PC-3 (cell line): Measurements from ENCODE around the gene ALDH2. TPM values are rescaled to one million over a fixed set of nuclear protein-coding genes. Genes with fewer than 3 reads are reported as not detected.

Experiments used
- ATAC-seq: fragments of 200-7000 bp; cut with Tn5 transposase; 2 replicates; pipeline ENCODE4 v1.9.1; 2020; ENCODE audit warnings: mild to moderate bottlenecking, moderate library complexity
- BruUV-seq: library from RNA; stranded (reverse); fragments of 400-500 nt; replicated peaks from 2 replicates; lab custom pipeline; 2021; lab: Mats Ljungman, UMichigan
- CTCF ChIA-PET: fragments of 300-600 bp; sonication (Branson Sonifier 250); formaldehyde crosslinking; loops from one replicate; lab custom pipeline; 2022; ENCODE audit warnings: antibody characterized with exemption; lab: Charles Lee
- POLR2A ChIA-PET: fragments of 300-600 bp; sonication (Branson Sonifier 250); formaldehyde crosslinking; loops from one replicate; lab custom pipeline; 2022; ENCODE audit warnings: antibody characterized with exemption; ENCODE audit not compliant: unreplicated experiment; lab: Charles Lee
- DNase-seq: peaks from one replicate; pipeline ENCODE4 v3.0.0-alpha.2; 2015
- H2AFZ ChIP-seq: fragments of 300-600 bp; sonication (generic); 2 replicates; pipeline ENCODE4 v1.6.0; 2016; ENCODE audit warnings: antibody characterized with exemption, low read length
- H3F3A ChIP-seq: fragments of 300-600 bp; sonication (generic); one replicate; pipeline ENCODE4 v1.6.0; 2017; ENCODE audit warnings: antibody characterized with exemption, low read length, control low read depth, mild to moderate bottlenecking; ENCODE audit not compliant: unreplicated experiment
- H3K27ac ChIP-seq: fragments of 300-600 bp; sonication (generic); 2 replicates; pipeline ENCODE4 v1.5.1; 2016; ENCODE audit warnings: mild to moderate bottlenecking, low read length
- H3K27me3 ChIP-seq: fragments of 300-600 bp; sonication (generic); 2 replicates; pipeline ENCODE4 v1.6.1; 2016; ENCODE audit warnings: low read length, mixed read lengths
- H3K36me3 ChIP-seq: fragments of 300-600 bp; sonication (generic); 2 replicates; pipeline ENCODE4 v1.6.1; 2016; ENCODE audit warnings: low read depth, mixed run types, low read length, mixed read lengths
- H3K4me1 ChIP-seq: fragments of 300-600 bp; sonication (generic); 2 replicates; pipeline ENCODE4 v1.5.1; 2016; ENCODE audit warnings: low read length; ENCODE audit not compliant: insufficient read depth
- H3K4me2 ChIP-seq: fragments of 300-600 bp; sonication (generic); 2 replicates; pipeline ENCODE4 v1.6.0; 2016; ENCODE audit warnings: low read length
- H3K4me3 ChIP-seq: fragments of 300-600 bp; sonication (generic); 2 replicates; pipeline ENCODE4 v1.5.1; 2016; ENCODE audit warnings: mild to moderate bottlenecking, low read length, mixed read lengths
- H3K79me2 ChIP-seq: fragments of 300-600 bp; sonication (generic); 2 replicates; pipeline ENCODE4 v1.6.1; 2017; ENCODE audit warnings: low read length, mixed read lengths
- H3K9ac ChIP-seq: fragments of 300-600 bp; sonication (generic); 2 replicates; pipeline ENCODE4 v1.6.0; 2016; ENCODE audit warnings: mild to moderate bottlenecking, low read length
- H3K9me2 ChIP-seq: fragments of 300-600 bp; sonication (generic); replicated peaks from 2 replicates; pipeline ENCODE4 v1.6.1; 2016; ENCODE audit warnings: mixed run types, low read length, mixed read lengths
- H3K9me3 ChIP-seq: fragments of 300-600 bp; sonication (generic); 2 replicates; pipeline ENCODE4 v1.6.1; 2016; ENCODE audit warnings: low read length, mixed read lengths
- H4K20me1 ChIP-seq: fragments of 300-600 bp; sonication (generic); 2 replicates; pipeline ENCODE4 v1.6.1; 2016; ENCODE audit warnings: low read length, mixed read lengths
- CTCF ChIP-seq: fragments of 300-600 bp; sonication (generic); conservative IDR thresholded peaks from 2 replicates; pipeline ENCODE4 v1.5.1; 2017; ENCODE audit warnings: antibody characterized with exemption, low read depth, mild to moderate bottlenecking, low read length
- EZH2 ChIP-seq: fragments of 300-600 bp; sonication (generic); IDR thresholded peaks from one replicate; pipeline ENCODE4 v1.6.1; 2017; ENCODE audit warnings: antibody characterized with exemption, mild to moderate bottlenecking, low read length; ENCODE audit not compliant: unreplicated experiment
- EZH2phosphoT487 ChIP-seq: fragments of 300-600 bp; sonication (generic); IDR thresholded peaks from 2 replicates; pipeline ENCODE4 v1.6.1; 2018; ENCODE audit warnings: mild to moderate bottlenecking, antibody characterized with exemption, low read length, borderline replicate concordance
- intact Hi-C: fragments of 100-400 bp; cut with micrococcal nuclease; formaldehyde crosslinking; loops from 2 replicates; pipeline ENCODE4 v1.9.0; 2023
- total RNA-seq: library from RNA; depleted of rRNA; stranded (reverse); fragments of >200 nt; gene quantifications from 2 replicates; pipeline ENCODE4 v1.2.3, GENCODE V29; 2014

ALDH2 gene
- total RNA-seq, 1 experiment from 2014 or later = 2.0 TPM

DNA sequence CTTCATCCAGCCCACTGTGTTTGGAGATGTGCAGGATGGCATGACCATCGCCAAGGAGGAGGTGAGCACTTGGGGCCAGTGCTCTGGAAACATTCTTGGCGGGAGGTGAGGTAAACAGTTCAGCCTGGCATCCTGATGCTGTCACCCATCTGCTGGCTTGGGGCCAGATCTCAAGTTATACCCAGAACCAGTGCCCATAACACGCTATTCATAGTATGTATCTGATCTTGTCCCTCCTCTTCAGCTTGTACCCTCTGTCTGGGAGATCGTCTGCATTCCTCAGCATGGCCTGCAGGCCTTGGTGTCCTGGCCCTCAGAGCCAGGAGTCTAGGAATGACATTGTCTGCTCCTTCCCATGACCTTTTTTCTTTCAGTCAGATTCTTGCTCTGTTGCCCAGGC is 31.4 kb downstream of the ALDH2 start:
- Histone ChIP-seq H3K9me3 (no peaks in the 10 kb centered on the region), H2AFZ (no peak overlapping the region), H3K36me3 (no peaks in the 10 kb centered on the region), H3K27ac (no peak overlapping the region), H3K79me2 (no peaks in the 10 kb centered on the region), H3K27me3 (no peaks in the 10 kb centered on the region), H3K4me2 (no peak overlapping the region), H3F3A (no peaks in the 10 kb centered on the region), H3K9me2 (no peaks in the 10 kb centered on the region), H4K20me1 (no peaks in the 10 kb centered on the region), H3K9ac (no peak overlapping the region), H3K4me1 (no peaks in the 10 kb centered on the region), H3K4me3 (no peak overlapping the region)
- DNase-seq = no peak
- TF ChIP-seq EZH2phosphoT487 (no peak), EZH2 (no peak), CTCF (no peak)
- no TSS peak for BruUV-seq
- ChIA-PET POLR2A (no interaction called here), CTCF (interaction anchor here (0.6 kb wide), 1 partner anchor 11 kb away, joined by 3 read pairs; no protein-coding TSS in a partner anchor)
- no peak for ATAC-seq
- intact Hi-C loops = no loop called here

DNA sequence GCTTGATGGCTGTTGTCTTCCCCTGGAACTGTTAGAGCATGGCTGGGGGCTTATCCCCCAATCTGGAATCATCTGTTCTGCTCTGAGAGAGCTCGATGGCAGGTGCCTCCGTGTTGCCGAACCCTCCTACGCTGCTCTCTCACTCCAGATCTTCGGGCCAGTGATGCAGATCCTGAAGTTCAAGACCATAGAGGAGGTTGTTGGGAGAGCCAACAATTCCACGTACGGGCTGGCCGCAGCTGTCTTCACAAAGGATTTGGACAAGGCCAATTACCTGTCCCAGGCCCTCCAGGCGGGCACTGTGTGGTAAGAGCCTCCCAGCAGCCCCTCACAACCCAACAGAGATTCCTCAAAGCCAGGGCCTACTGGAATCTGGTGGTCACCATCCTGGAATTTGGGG is 33.0 kb downstream of the ALDH2 start:
- intact Hi-C loops = no loop called here
- no peak overlapping the region for H3K27ac ChIP-seq
- BruUV-seq = no TSS peak
- no peak overlapping the region for H3K9ac ChIP-seq
- no peak overlapping the region for H3K4me2 ChIP-seq
- TF ChIP-seq EZH2phosphoT487 (no peak), EZH2 (no peak), CTCF (no peak)
- H2AFZ ChIP-seq = no peak overlapping the region
- ChIA-PET CTCF (no interaction called here), POLR2A (no interaction called here)
- no peaks in the 10 kb centered on the region for H3K4me1 ChIP-seq
- no peaks in the 10 kb centered on the region for H3K9me2 ChIP-seq
- no peaks in the 10 kb centered on the region for H3K36me3 ChIP-seq
- H3K27me3 ChIP-seq = no peaks in the 10 kb centered on the region
- H3K9me3 ChIP-seq = no peaks in the 10 kb centered on the region
- no peak overlapping the region for H3K4me3 ChIP-seq
- no peaks in the 10 kb centered on the region for H3F3A ChIP-seq
- ATAC-seq (no peak), DNase-seq (no peak)
- no peaks in the 10 kb centered on the region for H4K20me1 ChIP-seq
- H3K79me2 ChIP-seq = no peaks in the 10 kb centered on the region

DNA sequence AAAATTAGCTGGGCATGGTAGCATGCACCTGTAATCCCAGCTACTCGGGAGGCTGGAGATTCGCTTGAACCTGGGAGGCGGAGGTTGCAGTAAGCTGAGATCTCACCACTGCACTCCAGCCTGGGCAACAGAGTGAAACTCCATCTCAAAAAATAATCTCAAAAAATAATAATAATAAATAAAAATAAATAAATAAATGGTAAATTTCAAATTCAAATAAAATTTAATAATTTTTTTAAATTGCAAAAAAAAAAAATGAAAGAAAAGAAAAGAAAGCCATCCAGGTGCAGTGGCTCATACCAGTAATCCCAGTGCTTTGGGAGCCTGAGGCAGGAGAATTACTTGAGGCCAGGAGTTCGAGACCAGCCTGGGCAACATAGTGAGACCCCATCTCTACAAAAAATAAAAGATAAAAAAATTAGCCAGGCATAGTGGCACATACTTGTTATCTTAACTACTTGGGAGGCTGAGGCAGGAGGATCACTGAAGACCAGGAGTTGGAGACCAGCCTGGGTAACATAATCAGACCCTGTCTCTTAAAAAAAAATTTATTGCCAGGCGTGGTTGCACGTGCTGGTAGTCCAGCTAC is 36.4 kb downstream of the ALDH2 start:
- CTCF ChIA-PET = no interaction called here
- ATAC-seq (no peak), DNase-seq (no peak)
- Histone ChIP-seq H3K27ac (no peak overlapping the region), H2AFZ (no peak overlapping the region), H4K20me1 (no peaks in the 10 kb centered on the region), H3K9me2 (no peaks in the 10 kb centered on the region), H3K79me2 (no peaks in the 10 kb centered on the region), H3K36me3 (no peaks in the 10 kb centered on the region), H3K9ac (no peak overlapping the region), H3K4me2 (no peak overlapping the region), H3K9me3 (no peaks in the 10 kb centered on the region), H3K4me3 (no peak overlapping the region), H3K27me3 (no peaks in the 10 kb centered on the region), H3K4me1 (no peaks in the 10 kb centered on the region), H3F3A (no peaks in the 10 kb centered on the region)
- POLR2A ChIA-PET = interaction anchor here (0.6 kb wide), 1 partner anchor 24 kb away, joined by 3 read pairs; no protein-coding TSS in a partner anchor
- intact Hi-C loops = no loop called here
- TF ChIP-seq EZH2phosphoT487 = no peak
- no peak for TF ChIP-seq CTCF
- no peak for TF ChIP-seq EZH2
- no TSS peak for BruUV-seq
